ENCODE results near the gene COBLL1.

Gene COBLL1

DNA sequence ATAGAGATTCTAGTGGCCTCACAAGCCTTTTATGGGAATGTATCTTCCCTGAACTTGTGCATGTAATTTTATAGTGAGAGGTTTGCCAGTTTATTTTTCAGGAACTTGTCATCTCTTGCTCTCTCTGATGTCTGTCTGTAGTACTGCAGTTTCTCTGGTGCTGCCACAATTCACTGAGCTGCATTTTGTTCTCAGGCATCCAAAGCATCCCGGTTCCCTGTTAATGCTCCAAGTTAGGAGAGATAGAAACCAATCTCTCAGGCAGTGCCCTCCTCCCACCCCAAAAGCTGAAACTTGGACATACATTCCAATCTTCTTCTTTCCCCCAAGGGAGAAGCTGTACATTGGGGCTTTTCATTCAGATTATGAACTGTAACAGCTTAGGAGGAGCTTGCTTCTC lies 190.3 kb downstream of the COBLL1 start:
- TF ChIP-seq TAF1 (IDR thresholded peaks at IDR 0.05; ENCODE audit: borderline replicate concordance, insufficient read depth, low read length) (no peak), FOXP2 (optimal IDR thresholded peaks at IDR 0.05; ENCODE audit: borderline replicate concordance, extremely low read depth, extremely low read length, insufficient read depth) (no peak), POLR2AphosphoS5 (IDR thresholded peaks at IDR 0.05; ENCODE audit: low read depth, low read length) (no peak), SIN3A (IDR thresholded peaks at IDR 0.05; ENCODE audit: borderline replicate concordance, insufficient read depth, low read length) (no peak)
- TF ChIP-seq, protein P1, sequence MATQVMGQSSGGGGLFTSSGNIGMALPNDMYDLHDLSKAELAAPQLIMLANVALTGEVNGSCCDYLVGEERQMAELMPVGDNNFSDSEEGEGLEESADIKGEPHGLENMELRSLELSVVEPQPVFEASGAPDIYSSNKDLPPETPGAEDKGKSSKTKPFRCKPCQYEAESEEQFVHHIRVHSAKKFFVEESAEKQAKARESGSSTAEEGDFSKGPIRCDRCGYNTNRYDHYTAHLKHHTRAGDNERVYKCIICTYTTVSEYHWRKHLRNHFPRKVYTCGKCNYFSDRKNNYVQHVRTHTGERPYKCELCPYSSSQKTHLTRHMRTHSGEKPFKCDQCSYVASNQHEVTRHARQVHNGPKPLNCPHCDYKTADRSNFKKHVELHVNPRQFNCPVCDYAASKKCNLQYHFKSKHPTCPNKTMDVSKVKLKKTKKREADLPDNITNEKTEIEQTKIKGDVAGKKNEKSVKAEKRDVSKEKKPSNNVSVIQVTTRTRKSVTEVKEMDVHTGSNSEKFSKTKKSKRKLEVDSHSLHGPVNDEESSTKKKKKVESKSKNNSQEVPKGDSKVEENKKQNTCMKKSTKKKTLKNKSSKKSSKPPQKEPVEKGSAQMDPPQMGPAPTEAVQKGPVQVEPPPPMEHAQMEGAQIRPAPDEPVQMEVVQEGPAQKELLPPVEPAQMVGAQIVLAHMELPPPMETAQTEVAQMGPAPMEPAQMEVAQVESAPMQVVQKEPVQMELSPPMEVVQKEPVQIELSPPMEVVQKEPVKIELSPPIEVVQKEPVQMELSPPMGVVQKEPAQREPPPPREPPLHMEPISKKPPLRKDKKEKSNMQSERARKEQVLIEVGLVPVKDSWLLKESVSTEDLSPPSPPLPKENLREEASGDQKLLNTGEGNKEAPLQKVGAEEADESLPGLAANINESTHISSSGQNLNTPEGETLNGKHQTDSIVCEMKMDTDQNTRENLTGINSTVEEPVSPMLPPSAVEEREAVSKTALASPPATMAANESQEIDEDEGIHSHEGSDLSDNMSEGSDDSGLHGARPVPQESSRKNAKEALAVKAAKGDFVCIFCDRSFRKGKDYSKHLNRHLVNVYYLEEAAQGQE (IDR thresholded peaks at IDR 0.05; ENCODE audit: insufficient read depth in 1 of 2, low read depth in 2 of 2, low read length in 2 of 2), result no peak

DNA sequence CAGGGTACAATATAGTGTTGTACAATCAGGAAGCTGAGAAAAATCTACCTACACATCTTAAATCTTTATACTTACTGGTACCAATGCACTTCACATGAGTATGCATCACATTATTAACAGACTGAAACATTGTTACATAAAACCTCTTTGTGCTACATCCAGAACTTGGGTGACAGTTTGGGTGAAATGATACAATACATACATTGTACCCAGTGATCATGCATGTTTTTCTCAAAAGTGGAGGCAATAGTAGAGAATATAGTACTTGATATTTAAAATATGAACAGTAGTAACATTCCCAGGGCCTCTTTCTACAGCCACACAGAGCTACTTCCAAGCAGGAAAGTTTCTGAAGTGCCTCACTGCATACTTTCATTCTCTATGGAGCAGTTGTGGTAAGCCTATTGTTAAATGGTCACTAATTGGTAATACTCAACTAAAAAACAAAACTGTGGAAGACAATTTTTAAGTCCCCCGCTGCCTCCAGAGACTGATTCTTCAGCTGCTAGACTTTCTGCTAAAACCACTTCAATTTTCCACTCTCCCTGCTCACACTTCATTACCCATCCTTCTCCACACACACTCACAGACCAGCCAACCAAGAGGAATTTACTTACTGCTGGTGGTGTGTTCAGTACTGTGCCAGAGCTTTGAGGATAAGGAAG lies 197.5 kb downstream of the COBLL1 start:
- no peak for TF ChIP-seq TAF1 (IDR thresholded peaks at IDR 0.05; ENCODE audit: borderline replicate concordance, insufficient read depth, low read length)
- TF ChIP-seq, protein P1 (IDR thresholded peaks at IDR 0.05; ENCODE audit: insufficient read depth in 1 of 2, low read depth in 2 of 2, low read length in 2 of 2), result no peak
- no peak for TF ChIP-seq FOXP2 (optimal IDR thresholded peaks at IDR 0.05; ENCODE audit: borderline replicate concordance, extremely low read depth, extremely low read length, insufficient read depth)
- no peak for TF ChIP-seq POLR2AphosphoS5 (IDR thresholded peaks at IDR 0.05; ENCODE audit: low read depth, low read length)
- TF ChIP-seq SIN3A (IDR thresholded peaks at IDR 0.05; ENCODE audit: borderline replicate concordance, insufficient read depth, low read length), result no peak

DNA sequence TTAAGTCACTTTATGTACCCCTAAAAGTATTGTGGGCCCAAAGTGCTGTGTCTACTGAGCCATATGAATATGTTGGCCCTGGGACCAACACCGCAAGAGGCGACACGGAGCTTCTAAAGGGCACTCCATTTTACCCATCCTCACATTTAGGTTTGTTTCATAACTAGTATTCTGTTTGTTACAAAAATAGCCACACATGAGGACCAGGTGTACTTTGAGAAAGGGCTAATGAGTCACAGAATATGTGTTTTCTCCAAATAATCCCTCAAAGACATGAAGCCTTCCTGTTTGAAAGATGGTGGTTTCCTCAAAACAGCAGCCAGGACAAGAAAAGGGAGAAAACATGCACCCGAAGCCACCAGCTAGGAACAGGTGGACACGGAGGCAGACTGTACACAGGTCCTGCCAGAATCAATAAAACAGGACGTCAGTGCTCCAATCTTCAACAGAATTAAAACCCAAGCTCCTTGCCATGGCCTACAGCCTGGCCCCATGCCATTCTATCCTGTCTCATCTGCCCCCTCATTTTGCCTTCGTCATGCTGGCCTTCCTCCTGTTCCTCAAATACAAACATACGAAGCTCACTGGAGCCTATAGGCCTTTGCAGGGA lies 198.6 kb downstream of the COBLL1 start:
- TF ChIP-seq, protein P1 (IDR thresholded peaks at IDR 0.05; ENCODE audit: insufficient read depth in 1 of 2, low read depth in 2 of 2, low read length in 2 of 2), result no peak
- no peak for TF ChIP-seq TAF1 (IDR thresholded peaks at IDR 0.05; ENCODE audit: borderline replicate concordance, insufficient read depth, low read length)
- TF ChIP-seq FOXP2 (optimal IDR thresholded peaks at IDR 0.05; ENCODE audit: borderline replicate concordance, extremely low read depth, extremely low read length, insufficient read depth), result no peak
- no peak for TF ChIP-seq SIN3A (IDR thresholded peaks at IDR 0.05; ENCODE audit: borderline replicate concordance, insufficient read depth, low read length)
- TF ChIP-seq POLR2AphosphoS5 (IDR thresholded peaks at IDR 0.05; ENCODE audit: low read depth, low read length), result no peak

DNA sequence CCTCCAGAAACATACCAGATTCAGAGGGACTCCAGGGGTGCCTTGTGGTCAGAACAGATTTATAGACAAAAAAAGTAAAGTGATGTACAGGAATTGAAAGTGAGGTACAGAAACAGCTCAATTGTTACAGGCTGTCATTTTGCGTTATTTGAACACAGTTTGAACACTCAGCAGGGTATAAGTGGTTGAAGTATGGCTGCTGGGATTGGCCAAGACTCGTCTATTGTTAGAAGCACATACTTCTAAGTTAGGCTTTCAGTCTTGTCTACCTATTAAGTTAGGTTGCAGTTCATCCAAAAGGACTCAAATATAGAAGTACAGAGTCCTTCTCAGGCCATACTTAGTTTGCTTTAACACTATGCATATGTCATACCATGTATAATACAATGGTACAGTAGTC lies 199.4 kb downstream of the COBLL1 start:
- no peak for TF ChIP-seq POLR2AphosphoS5 (IDR thresholded peaks at IDR 0.05; ENCODE audit: low read depth, low read length)
- TF ChIP-seq, protein P1 (IDR thresholded peaks at IDR 0.05; ENCODE audit: insufficient read depth in 1 of 2, low read depth in 2 of 2, low read length in 2 of 2), result no peak
- no peak for TF ChIP-seq TAF1 (IDR thresholded peaks at IDR 0.05; ENCODE audit: borderline replicate concordance, insufficient read depth, low read length)
- no peak for TF ChIP-seq FOXP2 (optimal IDR thresholded peaks at IDR 0.05; ENCODE audit: borderline replicate concordance, extremely low read depth, extremely low read length, insufficient read depth)
- TF ChIP-seq SIN3A (IDR thresholded peaks at IDR 0.05; ENCODE audit: borderline replicate concordance, insufficient read depth, low read length), result no peak
